HG03103 (cell line): ENCODE data around the gene PPT1.
"Not testable (repeated sequence)": the region's sequence is repeated elsewhere in the genome, so short reads cannot be mapped to it uniquely, and the experiment has no call there.

ENCODE experiments used
- ATAC-seq: cut with Tn5 transposase; IDR thresholded peaks from one replicate; pipeline ENCODE4 v1.9.1; 2021; ENCODE audit warnings: low read depth; ENCODE audit not compliant: unreplicated experiment

PPT1 gene

DNA sequence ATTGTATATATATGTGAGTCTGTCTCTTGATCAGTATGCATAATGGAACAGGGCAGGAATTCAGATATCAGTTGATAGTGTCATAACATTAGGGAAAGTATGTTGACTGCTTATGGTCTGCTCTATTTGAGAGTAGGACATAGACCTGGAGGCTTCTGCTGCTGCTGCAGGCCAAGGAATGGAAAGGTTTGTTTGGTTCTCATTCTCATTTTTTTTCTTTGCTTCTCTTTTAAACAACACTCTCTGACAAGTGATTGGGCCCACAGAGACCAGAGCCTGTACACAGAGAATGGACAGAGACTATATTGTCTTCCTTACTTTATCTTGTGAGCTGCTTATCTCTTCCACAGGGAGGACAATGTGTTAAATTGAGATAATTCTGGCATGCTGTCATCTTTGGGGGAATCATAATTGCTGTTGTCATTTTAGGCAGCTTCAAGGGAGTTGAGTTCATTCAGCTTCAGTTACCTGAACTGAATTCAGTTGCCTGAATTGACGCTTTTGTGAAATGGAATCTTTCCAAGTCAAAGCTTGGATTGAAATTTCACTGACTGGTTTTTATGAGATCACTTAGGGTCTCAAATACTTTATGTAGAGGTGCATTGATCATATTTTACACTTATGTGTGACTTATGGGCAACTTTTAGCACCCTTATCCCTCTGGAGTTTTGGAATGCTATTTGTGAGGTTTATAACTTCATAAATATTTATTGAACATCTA is 39.6 kb downstream of the PPT1 start:
- ATAC-seq = no peak

GRCh38 chr1:40056519-40057309 is 40.3 kb downstream of the PPT1 start:
- no peak for ATAC-seq

GRCh38 chr1:40053138-40053887 is 43.7 kb downstream of the PPT1 start:
- no peak for ATAC-seq

GRCh38 chr1:40050863-40051262 is 46.2 kb downstream of the PPT1 start:
- ATAC-seq = no peak

- no peak for ATAC-seq
Observed at GRCh38 chr1:40049725-40050124, 47.3 kb downstream of the PPT1 start.

DNA sequence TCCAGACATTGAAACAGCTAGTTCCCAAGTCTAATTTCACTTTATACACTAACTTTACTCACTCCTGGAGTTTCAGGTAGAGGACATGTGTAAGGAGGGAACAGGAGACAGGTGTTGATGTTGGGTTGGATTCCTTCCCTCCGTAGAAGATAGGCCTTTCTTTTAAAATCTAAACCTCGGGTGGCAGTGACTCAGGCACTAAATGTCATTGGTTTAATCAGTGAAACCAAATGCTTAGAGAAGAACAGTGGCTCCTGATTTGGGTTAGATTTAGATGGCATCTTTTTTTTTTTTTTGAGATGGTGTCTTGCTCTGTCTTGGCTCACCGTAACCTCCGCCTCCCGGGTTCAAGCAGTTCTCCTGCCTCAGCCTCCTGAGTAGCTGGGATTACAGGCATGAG is 49.3 kb downstream of the PPT1 start:
- ATAC-seq = no peak

- ATAC-seq = no peak
Observed at GRCh38 chr1:40047276-40047675, 49.8 kb downstream of the PPT1 start.

- no peak for ATAC-seq
Observed at GRCh38 chr1:40045766-40046165, 51.3 kb downstream of the PPT1 start.

DNA sequence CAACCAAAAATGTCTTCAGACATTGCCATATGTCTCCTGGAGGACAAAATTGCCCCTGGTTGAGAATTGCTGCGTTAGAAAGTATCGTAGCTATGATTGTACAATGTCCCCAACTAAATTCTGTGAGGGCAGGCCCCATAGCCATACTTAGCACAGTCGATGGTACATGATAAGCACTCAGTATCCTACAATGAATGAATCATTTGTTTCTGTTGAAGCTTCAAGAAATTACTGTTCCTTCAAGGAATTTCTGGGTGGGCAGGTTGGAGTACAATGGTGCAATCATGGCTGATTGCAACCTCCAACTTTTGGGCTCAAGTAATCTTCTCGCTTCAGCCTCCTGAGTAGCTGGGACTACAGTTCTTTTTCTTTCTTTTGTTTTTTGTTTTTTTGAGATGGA is 51.9 kb downstream of the PPT1 start:
- ATAC-seq = no peak

DNA sequence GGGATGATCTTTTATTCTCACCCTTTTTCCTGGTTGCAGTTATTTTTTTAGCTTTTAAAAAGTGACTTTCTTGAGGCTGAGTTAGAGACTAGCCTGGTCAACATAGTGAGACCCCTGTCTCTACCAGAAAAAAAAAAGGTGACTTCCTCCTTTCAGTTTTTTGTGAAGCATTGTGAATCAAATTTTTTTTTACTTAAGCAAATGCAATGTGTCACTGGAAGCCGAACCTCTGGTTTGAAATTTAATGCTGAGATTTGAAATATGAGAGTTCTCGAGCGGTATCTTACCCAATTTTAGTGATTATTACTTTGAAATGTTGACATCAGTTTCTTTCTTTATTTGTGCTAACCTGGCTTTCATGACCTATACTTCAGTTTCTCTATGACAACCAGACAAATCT is 52.9 kb downstream of the PPT1 start:
- no peak for ATAC-seq

- no peak for ATAC-seq
Observed at GRCh38 chr1:40042341-40042740, 54.7 kb downstream of the PPT1 start.

DNA sequence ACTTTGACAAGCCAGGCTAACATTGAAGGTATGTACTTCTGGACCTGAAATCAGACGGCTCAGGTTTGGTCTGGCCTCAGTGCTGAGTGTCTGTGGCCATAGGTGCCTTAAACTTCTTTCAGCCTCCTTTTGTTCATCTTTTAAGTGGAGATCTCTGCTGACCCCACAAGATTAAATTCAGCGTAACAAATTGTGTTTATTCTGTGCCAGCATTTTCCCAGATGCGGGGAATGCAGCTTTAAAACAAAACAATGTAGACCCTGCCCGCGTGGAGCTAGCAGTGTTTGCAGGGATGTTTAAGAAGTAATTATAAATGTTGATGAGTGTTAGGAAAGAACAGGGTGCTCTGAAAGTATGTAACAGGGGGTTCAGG is 55.6 kb downstream of the PPT1 start:
- no peak for ATAC-seq

GRCh38 chr1:40040511-40041465 is 56.3 kb downstream of the PPT1 start, which contains the start of gene CAP1:
Gene CAP1 (plus strand): TSS chr1:40040729. CDS start chr1:40059347, 18,618 bp downstream.
- ATAC-seq = peak; percentile 82

- peak; percentile 54 for ATAC-seq
Observed at GRCh38 chr1:40039757-40040510, 57.1 kb downstream of the PPT1 start.

- ATAC-seq = no peak
Observed at GRCh38 chr1:40039245-40039756, 57.8 kb downstream of the PPT1 start.

DNA sequence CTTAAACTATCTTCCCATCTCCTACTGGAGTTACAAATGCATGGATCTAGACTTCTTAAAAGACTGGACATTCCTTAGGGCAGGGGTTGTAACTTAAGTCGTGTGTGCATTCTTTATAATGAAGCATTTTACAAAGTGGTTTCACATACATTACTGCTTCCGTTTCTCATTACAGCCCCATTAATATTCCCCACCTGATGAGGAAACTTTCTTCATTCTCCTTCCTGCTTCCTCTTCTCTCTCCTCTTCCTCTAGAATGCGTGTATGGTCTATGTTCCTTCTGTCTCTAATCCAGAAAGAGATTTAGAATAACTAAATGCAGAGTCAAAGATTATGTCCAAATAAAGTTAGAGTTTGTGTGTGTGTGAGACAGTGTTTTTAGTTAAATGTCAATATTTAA is 58.4 kb downstream of the PPT1 start:
- ATAC-seq = no peak

DNA sequence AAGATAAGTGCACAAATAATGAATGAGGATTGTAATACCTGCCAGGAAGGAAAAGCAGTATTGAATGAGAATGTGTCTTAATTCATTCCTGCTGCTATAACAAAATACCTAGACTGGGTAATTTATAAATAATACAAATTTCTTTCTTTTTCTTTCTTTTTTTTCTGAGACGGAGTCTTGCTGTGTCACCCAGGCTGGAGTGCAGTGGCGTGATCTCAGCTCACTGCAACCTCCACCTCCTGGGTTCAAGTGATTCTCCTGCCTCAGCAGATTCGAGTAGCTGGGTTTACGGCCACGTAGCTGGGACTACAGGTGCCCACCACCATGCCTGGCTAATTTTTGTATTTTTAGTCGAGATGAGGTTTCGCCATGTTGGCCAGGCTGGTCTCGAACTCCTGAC is 59.8 kb downstream of the PPT1 start:
- not testable (repeated sequence) for ATAC-seq

DNA sequence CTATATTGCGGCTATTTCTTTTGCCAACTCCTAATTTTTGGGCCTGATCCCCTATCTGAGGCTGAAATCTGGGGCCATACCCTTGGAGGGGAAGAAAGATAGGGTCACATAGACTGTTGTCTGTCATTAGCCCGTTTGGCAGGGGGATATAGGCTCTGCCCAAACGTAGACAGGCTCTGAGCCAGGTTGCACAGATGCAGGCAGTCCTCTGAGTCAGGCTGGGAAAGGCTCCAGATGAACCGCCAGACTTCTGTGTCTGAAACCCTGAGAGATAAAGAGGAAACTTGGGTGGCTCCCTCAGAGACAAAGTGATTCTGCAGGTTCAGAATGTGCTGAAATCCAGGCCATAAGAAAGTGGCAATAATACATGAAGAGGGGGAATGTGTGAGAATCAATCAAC is 60.5 kb downstream of the PPT1 start:
- no peak for ATAC-seq

GRCh38 chr1:40034869-40035268 is 62.2 kb downstream of the PPT1 start:
- ATAC-seq = no peak
